DND-41 (cell line): ENCODE results near the gene MCCC1.

Experiments
- ATAC-seq: fragments of 200-7000 bp; cut with Tn5 transposase; 3 replicates; pipeline ENCODE4 v1.9.1; 2021; ENCODE audit warnings: low read depth; ENCODE audit not compliant: insufficient read depth
- DNase-seq: peaks from one replicate; pipeline ENCODE4 v3.0.0-alpha.2; 2020
- H2AFZ ChIP-seq: 2 replicates; pipeline ENCODE4 v1.6.0; 2012; ENCODE audit warnings: low read depth, low read length
- H3K27ac ChIP-seq: 2 replicates; pipeline ENCODE4 v1.5.1; 2012; ENCODE audit warnings: low read length, inconsistent platforms
- H3K27me3 ChIP-seq: fragments of 200-600 bp; sonication (generic); 2 replicates; pipeline ENCODE4 v1.6.0; 2012; ENCODE audit warnings: low read length, mild to moderate bottlenecking, inconsistent platforms; ENCODE audit not compliant: insufficient read depth, poor library complexity
- H3K36me3 ChIP-seq: 2 replicates; pipeline ENCODE4 v1.5.1; 2012; ENCODE audit warnings: low read length, inconsistent platforms; ENCODE audit not compliant: insufficient read depth
- H3K4me1 ChIP-seq: 2 replicates; pipeline ENCODE4 v1.5.1; 2012; ENCODE audit warnings: mild to moderate bottlenecking, low read length; ENCODE audit not compliant: insufficient read depth
- H3K4me2 ChIP-seq: 2 replicates; pipeline ENCODE4 v1.6.0; 2012; ENCODE audit warnings: mild to moderate bottlenecking, moderate library complexity, low read length, inconsistent platforms; ENCODE audit not compliant: insufficient read depth
- H3K4me3 ChIP-seq, 2 experiments: fragments of 200-600 bp in 1 of 2; shearing (Covaris generic) in 1 of 2; 2 replicates each; pipeline ENCODE4 v1.5.1; 2012 to 2016; ENCODE audit warnings: inconsistent platforms in 2 of 2, low read length in 2 of 2, mild to moderate bottlenecking in 2 of 2, low read depth in 1 of 2, moderate library complexity in 1 of 2
- H3K79me2 ChIP-seq: 2 replicates; pipeline ENCODE4 v1.6.0; 2012; ENCODE audit warnings: low read length, inconsistent platforms; ENCODE audit not compliant: insufficient read depth
- H3K9ac ChIP-seq: 2 replicates; pipeline ENCODE4 v1.6.0; 2012; ENCODE audit warnings: low read depth, mild to moderate bottlenecking, inconsistent platforms, low read length, moderate library complexity
- H3K9me3 ChIP-seq: 2 replicates; pipeline ENCODE4 v1.5.1; 2012; ENCODE audit warnings: low read length, moderate library complexity, mild to moderate bottlenecking, inconsistent platforms; ENCODE audit not compliant: insufficient read depth, severe bottlenecking
- H4K20me1 ChIP-seq: 2 replicates; pipeline ENCODE4 v1.6.0; 2012; ENCODE audit warnings: low read length; ENCODE audit not compliant: insufficient read depth
- CTCF ChIP-seq: IDR thresholded peaks from 2 replicates; pipeline ENCODE4 v1.5.1; 2012; ENCODE audit warnings: borderline replicate concordance, low read length, moderate library complexity, mild to moderate bottlenecking; ENCODE audit not compliant: poor library complexity, severe bottlenecking; ENCODE audit errors: extremely low read depth
- EZH2 ChIP-seq: IDR thresholded peaks from 3 replicates; pipeline ENCODE4 v1.6.1; 2012; ENCODE audit warnings: borderline replicate concordance, low read depth, mild to moderate bottlenecking, moderate library complexity, low read length, inconsistent platforms; ENCODE audit not compliant: severe bottlenecking

Gene MCCC1

DNA sequence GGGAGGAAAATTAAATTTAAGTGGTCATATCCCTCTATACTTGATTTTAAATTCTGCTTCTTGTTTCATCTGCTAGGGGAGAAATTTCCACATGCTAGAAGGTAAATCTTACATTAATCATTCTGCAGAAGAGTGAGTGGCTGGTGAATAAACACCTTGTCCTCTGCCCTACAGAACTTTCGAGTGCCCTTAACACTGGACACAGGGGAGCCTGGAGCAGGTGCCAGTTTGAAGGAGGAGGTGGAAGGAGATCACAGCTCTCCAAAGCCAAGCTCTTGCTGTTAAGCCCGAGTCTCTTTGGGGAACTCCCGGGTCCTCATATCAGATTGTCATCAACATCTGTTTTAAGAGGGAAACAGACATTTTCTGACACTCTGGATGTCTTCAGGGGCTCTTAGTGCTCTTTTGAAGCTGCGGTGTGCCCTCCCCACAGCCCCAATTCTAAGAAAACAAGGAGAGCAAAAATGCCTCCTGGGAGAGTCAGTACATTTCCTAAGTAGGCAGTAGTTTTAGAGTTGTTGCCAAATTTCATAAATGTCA, 32.0 kb upstream of the MCCC1 start:
- no peak overlapping the region for H3K4me3 ChIP-seq
- H3K9ac ChIP-seq: no peak overlapping the region
- DNase-seq (peak; percentile 36), ATAC-seq (peak; percentile 80)
- H3K36me3 ChIP-seq: no peaks in the 10 kb centered on the region
- H2AFZ ChIP-seq: no peak overlapping the region
- H3K9me3 ChIP-seq: peaks cover 7% of the 10 kb centered on the region
- no peaks in the 10 kb centered on the region for H3K79me2 ChIP-seq
- H3K27ac ChIP-seq: no peak overlapping the region
- peaks cover 10% of the 10 kb centered on the region for H3K27me3 ChIP-seq
- H3K4me1 ChIP-seq: no peaks in the 10 kb centered on the region
- TF ChIP-seq EZH2: no peak
- TF ChIP-seq CTCF: no peak
- no peak overlapping the region for H3K4me2 ChIP-seq
- no peaks in the 10 kb centered on the region for H4K20me1 ChIP-seq

DNA sequence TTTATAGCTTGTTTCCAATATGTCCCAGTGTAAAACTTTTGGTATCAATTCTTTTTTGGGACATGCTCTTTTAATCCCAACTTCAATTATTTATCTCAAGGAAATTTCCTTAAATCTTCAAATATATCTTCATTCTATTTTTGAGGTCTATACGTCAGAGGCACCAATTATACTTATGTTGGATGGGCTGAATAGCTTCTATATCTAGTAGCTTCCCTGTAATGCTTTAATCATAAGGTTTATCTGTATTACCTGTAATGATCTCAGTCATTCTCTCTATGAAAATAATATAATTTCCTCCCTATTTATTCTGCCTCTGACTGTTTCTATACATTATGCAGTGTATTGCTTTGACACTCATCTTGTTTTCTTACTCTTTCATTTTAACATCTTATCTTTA, 29.9 kb upstream of the MCCC1 start:
- H3K4me3 ChIP-seq: no peak overlapping the region
- H2AFZ ChIP-seq: no peak overlapping the region
- H4K20me1 ChIP-seq: no peaks in the 10 kb centered on the region
- TF ChIP-seq EZH2 (no peak), CTCF (no peak)
- H3K27ac ChIP-seq: no peak overlapping the region
- no peak for DNase-seq
- ATAC-seq: no peak
- H3K9ac ChIP-seq: no peak overlapping the region
- no peaks in the 10 kb centered on the region for H3K79me2 ChIP-seq
- peaks cover 13% of the 10 kb centered on the region for H3K27me3 ChIP-seq
- peaks cover 7% of the 10 kb centered on the region for H3K9me3 ChIP-seq
- no peak overlapping the region for H3K4me2 ChIP-seq
- H3K4me1 ChIP-seq: no peaks in the 10 kb centered on the region
- H3K36me3 ChIP-seq: no peaks in the 10 kb centered on the region

DNA sequence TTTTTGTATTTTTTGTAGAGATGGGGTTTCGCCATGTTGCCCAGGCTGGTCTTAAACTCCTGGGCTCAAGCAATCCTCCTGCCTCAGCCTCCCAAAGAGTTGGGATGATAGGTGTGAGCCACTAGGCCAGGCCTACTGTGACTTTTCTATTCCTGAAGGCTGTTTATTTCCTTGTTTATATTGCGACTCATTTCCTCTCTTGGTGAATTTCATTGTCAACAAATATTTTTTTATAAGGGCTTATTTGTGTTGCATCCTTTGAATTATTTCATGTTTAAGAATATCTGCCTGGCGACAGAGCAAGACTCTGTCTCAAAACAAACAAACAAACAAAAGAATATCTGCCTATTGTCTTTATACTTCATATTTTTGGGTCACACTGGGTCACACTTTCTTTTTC, 29.4 kb upstream of the MCCC1 start:
- Histone ChIP-seq H3K27me3 (peaks cover 13% of the 10 kb centered on the region), H3K9me3 (peaks cover 7% of the 10 kb centered on the region), H2AFZ (no peak overlapping the region), H3K36me3 (no peaks in the 10 kb centered on the region), H3K4me3 (no peak overlapping the region), H3K27ac (no peak overlapping the region), H3K4me1 (no peaks in the 10 kb centered on the region), H4K20me1 (no peaks in the 10 kb centered on the region), H3K9ac (no peak overlapping the region), H3K79me2 (no peaks in the 10 kb centered on the region), H3K4me2 (no peak overlapping the region)
- no peak for DNase-seq
- no peak for ATAC-seq
- TF ChIP-seq EZH2 (no peak), CTCF (no peak)

DNA sequence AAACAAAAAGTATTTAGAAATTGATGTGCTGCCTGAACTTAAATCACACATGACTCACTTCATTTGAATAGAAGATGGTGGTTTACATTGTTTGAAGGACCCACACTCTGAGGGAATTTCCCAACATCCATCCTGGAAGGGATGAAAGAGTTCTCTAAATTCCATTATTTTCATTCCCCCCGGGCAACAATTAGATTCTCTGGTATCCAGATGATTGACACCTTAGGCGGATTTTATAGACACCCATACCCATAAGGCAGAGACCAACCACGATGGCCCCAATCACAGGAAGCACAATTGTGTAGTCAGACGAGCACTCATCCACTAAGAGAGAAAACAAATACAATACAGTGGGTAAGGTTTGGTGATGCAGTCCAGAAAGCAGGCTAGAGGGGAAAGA, 24.6 kb upstream of the MCCC1 start:
- no peaks in the 10 kb centered on the region for H3K4me1 ChIP-seq
- H3K27ac ChIP-seq: no peak overlapping the region
- no peak overlapping the region for H3K9ac ChIP-seq
- H3K27me3 ChIP-seq: peaks cover 5% of the 10 kb centered on the region
- ATAC-seq (no peak), DNase-seq (no peak)
- no peak for TF ChIP-seq CTCF
- TF ChIP-seq EZH2: no peak
- H3K9me3 ChIP-seq: no peaks in the 10 kb centered on the region
- no peak overlapping the region for H3K4me3 ChIP-seq
- H3K79me2 ChIP-seq: no peaks in the 10 kb centered on the region
- no peaks in the 10 kb centered on the region for H3K36me3 ChIP-seq
- no peak overlapping the region for H3K4me2 ChIP-seq
- no peak overlapping the region for H2AFZ ChIP-seq
- no peaks in the 10 kb centered on the region for H4K20me1 ChIP-seq
